ENCODE results near the gene PORCN.

The PORCN gene

GRCh38 chrX:48508400-48509244 lies at the start of gene PORCN:
Gene PORCN, plus strand, starts transcription at chrX:48508992. Its CDS starts 829 bp downstream, at chrX:48509821.
- DNase-seq: peak in 55 of 56 donors; percentile 2 to 83 (median 57)

DNA sequence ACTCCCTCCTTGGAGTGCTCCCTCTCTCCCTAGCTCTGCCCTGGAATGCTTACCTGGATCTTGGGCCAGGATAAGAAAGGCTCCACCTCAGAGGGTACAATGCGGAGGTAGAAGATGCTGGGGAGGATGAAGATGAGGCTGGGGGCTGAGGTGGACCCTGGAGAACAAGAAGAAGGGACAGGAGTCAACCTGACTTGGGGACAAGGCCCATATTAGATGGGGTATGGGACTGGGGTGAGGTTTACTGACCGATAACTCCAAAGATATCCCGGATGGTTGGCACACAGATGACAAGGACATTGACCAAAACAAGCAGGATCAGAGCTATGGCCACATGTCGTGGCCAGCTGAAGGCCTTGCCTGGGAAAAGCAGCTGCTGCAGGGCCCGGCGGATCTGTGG lies 49.3 kb upstream of the PORCN start:
- no peak for DNase-seq

- no peak for DNase-seq
These were observed 48.8 kb upstream of the PORCN start for GRCh38 chrX:48460031-48460430.

DNA sequence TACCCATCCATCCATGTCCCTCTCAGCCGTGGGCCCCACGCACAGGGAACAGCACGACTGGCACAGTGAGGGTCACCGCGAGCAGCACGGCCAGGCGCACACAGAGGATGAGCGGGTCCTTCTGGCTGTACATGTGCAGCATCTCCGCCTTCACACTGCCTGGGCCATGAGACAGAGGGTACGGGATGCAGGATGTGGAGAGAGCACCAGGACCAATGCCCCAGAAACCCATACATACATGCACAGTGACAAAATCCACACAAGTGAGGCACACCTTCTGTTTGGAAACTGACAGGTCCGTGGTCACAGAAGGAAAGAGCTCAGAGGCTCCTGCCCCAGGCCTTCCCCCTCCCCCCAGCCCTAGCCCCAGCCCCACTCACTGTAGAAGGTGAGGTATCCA lies 48.2 kb upstream of the PORCN start:
- DNase-seq: no peak

- no peak for DNase-seq
These were observed 47.0 kb upstream of the PORCN start for GRCh38 chrX:48461830-48462229.

GRCh38 chrX:48465336-48465933 lies 43.4 kb upstream of the PORCN start:
- DNase-seq: no peak

DNA sequence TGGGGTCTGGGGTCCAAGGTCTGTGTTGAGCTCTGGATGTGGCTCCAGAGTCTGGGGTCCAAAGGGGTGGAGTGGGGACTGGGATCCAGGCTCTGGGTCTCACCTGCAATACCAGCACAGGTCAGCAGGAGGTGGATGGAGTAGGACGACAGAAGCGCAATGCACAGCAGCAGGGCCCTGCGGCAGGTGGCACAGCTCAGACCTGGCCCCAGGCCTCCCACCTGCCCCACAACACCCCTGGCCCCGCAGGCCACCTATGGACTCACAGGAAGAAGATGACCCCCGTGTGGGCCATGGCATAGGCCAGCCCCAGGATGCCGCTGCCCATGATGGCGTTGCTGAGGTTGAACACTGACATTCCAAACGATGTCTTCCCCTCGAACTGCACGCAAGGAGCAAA lies 42.1 kb upstream of the PORCN start:
- no peak for DNase-seq

- DNase-seq: no peak
These were observed 41.5 kb upstream of the PORCN start for GRCh38 chrX:48467281-48467761.

GRCh38 chrX:48468247-48468671 lies 40.5 kb upstream of the PORCN start:
- no peak for DNase-seq

DNA sequence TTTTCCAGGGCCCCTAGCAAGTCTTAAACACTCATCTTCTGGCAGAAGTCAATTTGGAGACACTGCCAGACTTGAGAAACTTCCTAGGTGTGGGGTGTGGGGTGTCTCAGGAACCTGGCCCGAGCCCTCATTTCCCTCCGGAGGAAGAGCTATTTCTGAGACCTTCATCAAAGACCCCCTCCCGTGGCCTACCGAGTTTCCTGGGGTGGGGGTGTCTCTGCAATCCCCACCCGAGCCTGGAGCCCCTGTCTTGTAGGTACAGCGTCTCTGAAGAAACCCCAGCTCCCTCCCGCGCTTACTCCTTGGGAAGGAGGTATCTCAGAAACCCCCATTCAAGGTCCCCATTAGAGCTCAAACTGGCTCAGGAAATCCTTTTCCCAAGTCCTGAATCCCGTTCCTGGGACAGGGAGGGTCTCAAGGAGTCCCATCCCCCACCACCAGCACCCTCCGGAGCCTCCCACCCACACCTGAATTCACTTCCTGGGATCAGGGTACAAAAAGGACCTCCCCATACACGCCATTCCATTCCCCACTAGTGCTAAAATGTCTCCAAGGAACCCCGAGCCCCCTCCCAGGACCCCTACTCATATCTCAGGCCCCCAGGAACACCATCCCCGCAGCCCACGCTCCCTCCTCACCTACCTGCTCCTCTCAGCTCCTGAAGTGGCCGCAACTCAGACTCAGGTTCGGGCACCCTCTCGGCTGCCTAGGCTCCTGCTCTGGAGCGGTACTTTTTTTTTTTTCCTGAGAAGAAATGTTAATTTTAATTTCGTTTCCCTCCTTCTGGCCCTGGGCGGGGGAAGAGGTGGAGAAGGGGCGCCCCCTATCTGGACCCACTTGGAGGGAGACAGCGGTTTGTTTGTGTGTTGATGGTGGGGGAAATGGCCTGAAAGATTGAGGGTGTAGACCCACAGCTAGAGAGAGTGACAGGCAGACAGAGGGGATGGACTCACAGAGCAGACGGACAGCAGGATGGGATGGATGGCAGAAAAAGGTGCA lies 39.8 kb upstream of the PORCN start:
- DNase-seq: no peak

DNA sequence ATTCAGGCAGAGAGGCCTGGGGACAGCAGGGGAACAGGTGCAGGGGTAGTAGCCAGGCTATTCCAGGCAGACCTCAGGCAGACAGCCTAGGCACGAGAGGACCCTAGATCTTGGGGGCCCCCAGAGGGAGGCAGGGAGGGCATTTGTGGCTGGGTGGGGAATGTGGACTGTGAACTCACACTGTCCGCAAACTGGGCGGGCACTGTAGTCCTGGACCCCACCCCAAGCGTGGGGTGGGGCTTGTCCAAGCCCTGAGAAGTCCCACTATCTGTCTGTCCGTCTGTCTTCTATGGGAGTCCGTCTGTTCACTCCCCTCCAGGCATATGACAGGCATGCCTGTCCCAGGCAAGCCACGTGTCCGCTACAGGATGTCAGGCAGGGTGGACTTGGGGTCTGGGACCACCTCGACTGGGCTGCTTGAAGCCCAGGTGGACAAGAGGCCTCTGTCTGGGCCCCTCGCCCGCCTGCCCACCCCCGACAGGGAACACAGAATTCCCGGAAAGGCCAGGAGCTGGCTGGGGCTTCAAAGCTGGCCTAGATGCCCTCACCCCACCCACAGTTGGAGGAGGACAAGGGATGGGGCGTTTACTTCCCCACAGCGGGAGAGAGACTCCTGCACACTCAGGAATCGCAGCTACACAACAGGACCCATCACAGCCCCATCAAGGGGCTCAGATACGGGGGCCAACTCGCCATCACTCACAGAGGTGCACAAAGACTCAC lies 38.5 kb upstream of the PORCN start, which contains the start of gene SLC38A5:
Gene SLC38A5, minus strand, starts transcription at position 151 of the 723 bp plus-strand sequence. CDS start 2,336 bp downstream, outside the sequence.
- no peak for DNase-seq

GRCh38 chrX:48470833-48471118 lies 38.0 kb upstream of the PORCN start:
- no peak for DNase-seq

- DNase-seq: no peak
These were observed 37.3 kb upstream of the PORCN start for GRCh38 chrX:48471504-48471903.

- no peak for DNase-seq
These were observed 36.6 kb upstream of the PORCN start for GRCh38 chrX:48472225-48472624.

DNA sequence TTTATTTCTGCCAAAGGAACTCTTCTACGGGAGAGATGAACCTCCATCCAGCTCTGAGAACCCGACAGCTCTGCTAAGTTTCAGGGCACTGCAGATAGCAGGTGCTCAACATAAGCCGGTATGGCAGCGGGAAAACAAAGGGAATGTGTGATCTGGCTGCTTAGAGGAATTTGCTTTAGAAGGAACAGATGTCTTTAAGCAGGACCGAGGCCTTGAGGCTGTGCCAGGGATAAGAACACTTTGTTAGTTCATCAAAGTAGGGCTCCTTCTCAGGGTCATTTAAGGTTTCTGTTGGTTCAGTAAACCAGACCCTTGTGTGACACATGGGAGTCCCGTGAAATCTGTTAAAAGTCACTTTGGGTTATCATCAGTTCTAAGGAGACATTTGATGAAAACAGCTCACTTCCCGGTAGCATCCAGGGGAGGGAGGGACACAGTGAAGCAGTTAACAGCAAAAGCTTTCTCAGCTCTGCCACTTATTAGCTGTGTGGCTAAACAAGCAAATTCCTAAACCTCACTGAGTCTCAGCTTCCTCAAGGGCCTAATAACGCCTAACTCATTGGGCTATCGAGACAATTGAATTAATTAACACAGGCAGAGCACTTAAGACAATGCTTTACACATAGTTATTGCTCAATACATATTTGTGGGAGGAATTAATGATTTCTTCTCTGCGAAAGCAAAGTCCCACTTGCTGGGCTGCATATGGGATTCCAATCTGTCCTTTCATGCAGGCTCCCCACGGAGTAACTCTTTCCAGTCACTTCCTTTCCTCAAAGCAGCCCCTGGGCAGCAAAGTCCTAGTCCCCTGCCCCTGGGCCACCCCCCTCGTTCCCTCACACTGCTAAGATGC lies 35.7 kb upstream of the PORCN start:
- DNase-seq: no peak

DNA sequence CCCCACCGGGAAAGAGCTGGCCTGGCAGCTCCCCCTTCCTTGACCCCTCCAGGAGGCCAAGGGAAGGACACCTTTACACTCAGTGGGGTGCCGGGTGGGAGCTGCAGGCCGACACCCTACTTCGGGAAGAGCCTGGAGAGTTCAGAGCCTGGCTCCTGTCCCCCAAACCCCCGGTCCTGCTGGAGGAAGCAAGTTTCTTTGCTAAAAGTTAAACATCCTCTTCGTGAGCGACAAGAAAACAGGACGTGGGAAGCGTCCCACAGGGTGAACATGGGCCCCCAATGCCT lies 35.1 kb upstream of the PORCN start:
- no peak for DNase-seq

DNA sequence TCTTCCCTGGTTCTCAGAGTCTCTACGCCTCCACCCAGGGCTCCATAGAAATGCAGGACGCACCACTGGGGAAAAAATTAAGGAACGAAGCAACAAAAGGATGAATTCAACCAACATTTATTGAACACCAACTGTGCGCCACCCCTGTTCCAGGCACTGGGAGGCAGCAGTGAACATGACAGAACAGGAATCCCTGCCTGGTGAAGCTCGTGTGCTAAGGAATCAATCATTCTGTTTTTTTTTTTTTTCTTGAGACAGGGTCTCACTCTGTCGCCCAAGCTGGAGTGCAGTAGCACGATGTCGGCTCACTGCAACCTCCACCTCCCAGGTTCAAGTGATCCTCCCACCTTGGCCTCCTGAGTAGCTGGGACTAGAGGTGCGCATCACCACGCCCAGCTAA lies 34.7 kb upstream of the PORCN start:
- DNase-seq: peak in 2 of 56 donors; percentile 2 to 7

GRCh38 chrX:48474581-48474980 lies 34.2 kb upstream of the PORCN start:
- no peak for DNase-seq

DNA sequence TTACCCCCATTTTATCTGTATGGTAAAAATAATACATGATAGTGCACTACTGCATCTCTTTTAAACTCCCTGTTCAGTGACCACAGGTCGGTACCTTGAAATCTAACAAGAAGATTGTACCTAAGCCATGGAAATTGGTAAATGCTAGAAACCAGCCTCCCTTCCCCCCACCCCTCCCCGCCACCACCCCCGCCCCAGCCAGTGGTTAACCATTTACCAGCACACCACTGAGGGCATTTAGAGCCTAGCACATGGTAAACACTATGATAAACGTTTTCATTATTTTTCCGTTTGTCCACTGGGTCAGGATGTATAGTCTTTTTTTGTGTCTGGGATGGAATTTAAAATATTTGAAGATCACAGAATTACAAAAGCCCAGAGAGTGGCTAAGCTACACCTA lies 33.5 kb upstream of the PORCN start:
- no peak for DNase-seq
